ENCODE results near the gene TNFRSF9.

DNA sequence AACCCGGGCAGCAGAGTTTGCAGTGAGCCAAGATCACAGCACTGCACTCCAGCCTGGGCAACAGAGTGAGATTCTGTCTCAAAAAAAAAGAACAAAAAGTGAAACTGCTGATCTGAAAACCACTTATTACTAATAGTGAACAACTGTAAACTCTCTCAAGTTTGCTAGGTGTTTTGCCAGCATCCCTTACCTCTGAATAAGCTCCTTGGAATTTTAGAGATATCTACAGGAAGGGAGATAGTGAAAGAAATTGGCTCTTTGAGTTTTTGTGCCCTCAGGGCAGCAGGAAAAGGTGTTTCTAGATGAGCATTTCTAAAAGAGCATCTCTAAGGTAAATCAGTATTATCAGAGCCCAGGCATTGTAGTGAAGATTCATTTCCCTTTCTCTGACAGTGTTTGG, 47.9 kb upstream of the TNFRSF9 start:
- TF ChIP-seq POLR2A (IDR thresholded peaks at IDR 0.05) (no peak), EP300 (IDR thresholded peaks at IDR 0.05) (no peak)
- TF ChIP-seq, protein P1, sequence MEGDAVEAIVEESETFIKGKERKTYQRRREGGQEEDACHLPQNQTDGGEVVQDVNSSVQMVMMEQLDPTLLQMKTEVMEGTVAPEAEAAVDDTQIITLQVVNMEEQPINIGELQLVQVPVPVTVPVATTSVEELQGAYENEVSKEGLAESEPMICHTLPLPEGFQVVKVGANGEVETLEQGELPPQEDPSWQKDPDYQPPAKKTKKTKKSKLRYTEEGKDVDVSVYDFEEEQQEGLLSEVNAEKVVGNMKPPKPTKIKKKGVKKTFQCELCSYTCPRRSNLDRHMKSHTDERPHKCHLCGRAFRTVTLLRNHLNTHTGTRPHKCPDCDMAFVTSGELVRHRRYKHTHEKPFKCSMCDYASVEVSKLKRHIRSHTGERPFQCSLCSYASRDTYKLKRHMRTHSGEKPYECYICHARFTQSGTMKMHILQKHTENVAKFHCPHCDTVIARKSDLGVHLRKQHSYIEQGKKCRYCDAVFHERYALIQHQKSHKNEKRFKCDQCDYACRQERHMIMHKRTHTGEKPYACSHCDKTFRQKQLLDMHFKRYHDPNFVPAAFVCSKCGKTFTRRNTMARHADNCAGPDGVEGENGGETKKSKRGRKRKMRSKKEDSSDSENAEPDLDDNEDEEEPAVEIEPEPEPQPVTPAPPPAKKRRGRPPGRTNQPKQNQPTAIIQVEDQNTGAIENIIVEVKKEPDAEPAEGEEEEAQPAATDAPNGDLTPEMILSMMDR (IDR thresholded peaks at IDR 0.05) = no peak

Measured in tibial nerve (tissue), 4 donors.